Measurements from ENCODE around the gene NUP98.

NUP98 gene

DNA sequence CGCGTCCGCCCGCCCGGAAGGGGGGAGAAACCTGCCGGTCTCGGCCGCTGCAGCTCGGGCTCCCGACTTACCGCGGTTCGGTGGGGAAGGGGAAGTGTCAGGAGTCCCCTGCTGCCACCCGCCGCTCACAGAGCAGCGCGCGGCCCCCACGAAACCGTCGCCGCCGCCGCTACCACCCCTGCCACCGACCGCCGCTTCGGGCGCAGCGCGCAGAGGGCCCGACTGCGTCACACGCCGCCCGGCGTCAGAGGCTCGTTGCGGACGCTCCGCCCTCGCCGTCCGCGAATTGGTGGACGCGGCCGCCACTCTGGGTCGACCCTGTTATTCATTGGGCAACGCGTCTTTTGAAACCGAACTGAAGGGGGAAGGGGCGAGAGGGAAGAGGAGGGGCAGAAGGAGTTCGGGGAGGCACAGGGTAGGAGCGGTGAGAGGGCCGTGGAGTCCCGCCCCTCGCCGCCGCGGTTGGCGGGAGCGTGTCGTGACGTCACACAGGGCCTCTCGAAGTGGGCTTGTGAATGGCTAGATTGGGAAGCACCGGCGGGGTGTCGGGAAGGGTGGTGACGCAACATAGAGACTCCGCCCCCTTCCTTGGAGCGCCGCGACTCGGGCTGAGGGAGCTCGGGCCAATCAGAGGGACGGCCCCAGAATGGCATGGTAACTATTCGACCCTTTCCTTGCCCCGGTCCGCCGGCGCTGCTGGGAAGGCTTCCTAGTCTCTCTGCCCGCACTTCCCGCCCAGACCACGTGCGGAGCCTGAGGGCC is at the start of gene NUP98:
Gene NUP98, minus strand, starts transcription at position 226 of the 762 bp plus-strand sequence. CDS start 15,437 bp downstream, outside the sequence.
- DNase-seq (ENCODE audit: extremely low read depth in 1 of 2, low read depth in 1 of 2) = peak; percentile 99 to 100

DNA sequence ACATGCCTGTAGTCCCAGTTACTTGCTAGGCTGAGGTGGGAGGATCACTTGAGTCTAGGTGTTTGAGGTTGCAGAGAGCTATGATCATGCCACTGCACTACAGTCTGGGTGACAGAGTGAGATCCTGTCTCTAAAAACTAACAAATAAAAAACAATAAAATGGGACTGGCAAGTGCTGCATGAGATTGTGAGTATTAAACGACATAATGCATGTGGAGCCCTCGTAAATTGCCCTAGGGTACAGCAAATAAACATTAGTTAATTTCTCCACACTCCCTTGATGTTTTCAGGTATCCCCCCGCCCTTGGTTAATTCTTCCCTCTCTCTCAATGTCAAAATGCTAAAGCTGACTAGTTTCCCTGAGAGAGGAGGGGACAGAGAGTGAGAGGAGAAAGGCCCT is 48.3 kb upstream of the NUP98 start:
- DNase-seq (ENCODE audit: extremely low read depth in 1 of 2, low read depth in 1 of 2) = no peak

DNA sequence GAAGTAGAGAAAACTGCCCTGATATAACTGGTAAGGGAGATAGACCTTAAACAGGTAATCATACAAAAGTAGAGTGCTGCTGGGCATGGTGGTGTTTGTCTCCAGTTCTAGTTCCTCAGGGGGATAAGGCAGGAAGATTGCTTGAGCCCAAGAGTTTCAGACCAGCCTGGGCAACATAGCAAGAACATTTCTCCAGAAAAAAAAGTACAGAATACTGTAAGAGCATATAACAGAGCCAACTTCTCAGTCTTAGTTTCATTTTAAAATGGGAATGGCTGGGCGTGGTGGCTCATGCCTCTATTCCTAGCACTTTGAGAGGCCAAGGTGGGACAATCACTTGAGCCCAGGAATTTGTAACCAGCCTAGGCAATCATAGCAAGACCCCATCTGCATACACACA is 47.9 kb upstream of the NUP98 start:
- no peak for DNase-seq (ENCODE audit: extremely low read depth in 1 of 2, low read depth in 1 of 2)

- DNase-seq (ENCODE audit: extremely low read depth in 1 of 2, low read depth in 1 of 2) = no peak
Measured at GRCh38 chr11:3843326-3843725, 46.0 kb upstream of the NUP98 start.

DNA sequence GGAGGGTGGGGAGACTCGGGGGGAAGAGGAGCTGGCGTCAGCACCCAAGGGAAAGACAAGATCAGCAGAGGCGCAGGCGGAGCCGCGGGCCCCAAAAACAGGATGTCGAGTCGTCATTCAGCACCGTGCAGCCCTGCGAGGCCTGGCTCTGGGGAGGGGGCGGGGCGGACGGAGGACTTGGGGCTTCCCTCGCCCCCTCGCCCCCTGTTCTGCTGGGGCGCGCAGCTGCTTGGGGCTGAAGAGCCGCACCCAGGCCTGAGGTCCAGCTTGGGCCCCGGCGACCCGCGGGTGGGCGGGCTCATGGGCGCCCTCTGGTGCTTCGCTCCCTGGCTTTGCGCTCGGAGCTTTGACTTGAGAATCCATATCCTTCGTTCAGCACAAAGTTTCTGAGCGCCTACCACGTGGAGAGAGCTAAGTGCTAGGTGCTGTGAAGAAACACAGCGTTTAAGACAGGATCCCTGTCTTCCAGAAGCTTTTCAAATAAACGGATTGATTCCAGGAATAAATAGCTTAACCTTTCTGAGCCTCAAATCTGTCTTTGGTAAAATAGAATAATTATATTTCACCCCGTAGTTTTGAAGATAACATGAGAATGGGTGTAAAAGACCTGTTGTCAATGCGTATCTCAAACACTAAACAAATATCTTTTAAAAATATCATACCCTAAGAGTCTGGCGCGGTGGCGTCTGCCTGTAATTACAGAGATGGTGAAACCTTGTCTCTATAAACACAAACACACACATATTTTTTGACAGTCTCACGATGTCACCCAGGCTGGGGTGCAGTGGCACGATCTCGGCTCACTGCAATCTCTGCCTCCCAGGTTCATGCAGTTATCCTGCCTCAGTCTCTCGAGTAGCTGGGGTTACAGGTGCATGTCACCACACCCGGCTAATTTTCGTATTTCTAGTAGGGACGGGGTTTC is 44.3 kb upstream of the NUP98 start:
- peak in 1 of 2 donors; percentile 94 for DNase-seq (ENCODE audit: extremely low read depth in 1 of 2, low read depth in 1 of 2)

DNA sequence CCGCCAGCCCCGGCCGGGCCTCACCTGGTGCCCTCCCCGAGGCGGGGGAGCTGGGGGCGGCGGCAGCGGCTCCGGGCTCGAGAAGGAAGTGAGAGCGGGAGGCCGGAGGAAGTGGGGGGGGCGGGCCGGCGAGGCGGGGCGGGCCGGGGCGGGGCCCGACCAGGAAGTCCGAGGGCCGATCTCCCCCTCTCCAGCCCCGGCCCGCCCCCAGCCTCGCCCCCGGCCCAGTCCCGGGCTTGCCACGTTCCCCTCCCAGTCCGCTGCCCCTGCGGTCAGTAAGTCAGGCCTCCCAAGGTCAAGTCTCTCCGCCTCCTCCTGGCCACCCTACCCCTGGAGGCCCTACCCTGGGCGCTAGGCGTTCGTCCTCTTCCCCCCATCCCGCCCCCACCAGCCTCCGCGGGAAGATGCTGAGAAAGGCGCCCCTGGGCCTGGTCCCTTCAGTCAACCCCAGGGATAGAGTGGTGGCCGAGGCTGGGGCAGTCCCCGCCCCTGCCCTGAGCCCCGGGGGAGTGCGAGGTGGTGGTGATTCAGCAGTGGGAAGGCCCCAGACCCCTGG is 43.6 kb upstream of the NUP98 start, which contains the start of gene RHOG:
Gene RHOG, minus strand, starts transcription at position 90 of the 556 bp plus-strand sequence. CDS start 12,821 bp downstream, outside the sequence.
- peak in 1 of 2 donors; percentile 90 for DNase-seq (ENCODE audit: extremely low read depth in 1 of 2, low read depth in 1 of 2)

DNA sequence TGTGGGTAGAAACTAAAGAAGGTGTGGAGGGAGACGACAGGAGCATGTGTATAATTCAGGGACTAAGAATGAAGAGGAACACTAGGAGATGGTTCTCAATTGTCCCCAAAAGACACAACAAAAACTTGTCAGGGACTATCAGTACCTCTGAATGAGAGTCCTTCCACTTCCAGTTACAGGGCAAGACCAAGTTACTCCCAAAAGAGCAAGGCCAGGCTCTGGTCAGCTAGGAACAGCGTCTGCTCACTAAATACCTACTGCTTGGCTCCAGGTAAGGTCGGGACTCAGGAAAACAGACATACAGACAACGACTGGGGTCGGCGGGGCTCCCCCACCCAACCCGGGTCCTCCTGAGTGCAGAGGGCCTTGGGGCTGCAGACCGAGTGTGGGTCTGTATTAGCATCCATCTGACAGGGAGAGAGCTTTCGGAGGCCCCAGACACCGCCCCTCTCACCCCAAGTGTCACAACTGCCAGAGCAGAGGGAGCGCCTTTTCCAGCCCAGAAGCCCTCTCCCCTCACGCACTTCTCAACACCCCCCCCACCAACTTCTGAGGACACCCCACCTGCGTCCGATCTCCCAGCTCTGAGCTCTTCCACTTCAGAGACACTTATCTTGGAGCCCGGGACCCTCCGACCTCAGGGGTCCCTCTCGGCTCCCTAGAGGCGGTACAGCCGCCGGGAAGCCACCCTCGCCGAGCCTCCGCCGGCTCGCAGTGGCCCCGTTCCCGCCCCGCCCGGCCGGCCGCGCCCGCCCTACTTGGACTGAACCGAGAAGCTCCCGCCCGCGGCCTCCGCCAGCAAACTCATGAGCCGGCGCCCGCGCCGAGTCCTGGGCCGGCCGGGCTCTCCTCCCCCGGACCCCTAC is 42.9 kb upstream of the NUP98 start:
- DNase-seq (ENCODE audit: extremely low read depth in 1 of 2, low read depth in 1 of 2) = no peak

DNA sequence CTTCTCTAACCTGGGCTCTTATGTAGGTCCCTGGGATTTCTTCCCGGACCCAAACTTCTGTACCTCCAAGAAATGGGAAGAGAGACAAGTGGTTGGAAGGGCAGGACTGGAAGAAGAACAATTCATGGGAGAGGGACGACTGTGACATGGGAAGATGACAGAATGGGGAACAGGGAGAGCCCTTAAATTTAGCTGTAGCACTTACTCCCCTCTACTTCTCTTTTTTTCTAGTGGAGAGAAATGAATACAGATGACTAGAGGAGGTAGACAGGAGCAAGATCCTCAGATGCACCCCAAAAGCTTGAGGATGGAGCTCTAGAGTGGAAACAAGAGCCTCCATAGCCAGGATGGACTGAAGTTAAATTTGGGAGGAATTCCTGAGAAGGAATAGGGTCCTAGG is 41.1 kb upstream of the NUP98 start:
- DNase-seq (ENCODE audit: extremely low read depth in 1 of 2, low read depth in 1 of 2) = no peak

DNA sequence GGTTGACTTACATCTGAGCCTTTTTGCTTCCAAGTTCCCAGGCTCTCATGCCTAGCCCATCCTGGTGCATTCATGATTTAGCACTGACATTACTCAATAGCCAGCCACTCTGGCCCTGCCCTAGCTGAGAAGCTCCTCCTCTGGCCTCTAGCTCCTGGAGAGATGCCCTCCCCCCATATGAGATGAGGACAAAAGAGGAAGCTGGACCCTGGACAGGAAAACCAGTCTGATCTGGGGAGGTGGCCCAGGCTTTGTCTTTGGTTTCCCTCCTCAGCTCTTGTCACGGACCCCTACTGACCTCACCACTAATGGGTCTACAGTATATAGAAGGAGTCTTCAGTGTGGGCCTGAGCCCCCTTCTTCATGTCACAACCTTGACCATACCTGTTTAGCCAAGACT is 40.4 kb upstream of the NUP98 start:
- no peak for DNase-seq (ENCODE audit: extremely low read depth in 1 of 2, low read depth in 1 of 2)

- DNase-seq (ENCODE audit: extremely low read depth in 1 of 2, low read depth in 1 of 2) = no peak
Measured at GRCh38 chr11:3836903-3837302, 39.5 kb upstream of the NUP98 start.

DNA sequence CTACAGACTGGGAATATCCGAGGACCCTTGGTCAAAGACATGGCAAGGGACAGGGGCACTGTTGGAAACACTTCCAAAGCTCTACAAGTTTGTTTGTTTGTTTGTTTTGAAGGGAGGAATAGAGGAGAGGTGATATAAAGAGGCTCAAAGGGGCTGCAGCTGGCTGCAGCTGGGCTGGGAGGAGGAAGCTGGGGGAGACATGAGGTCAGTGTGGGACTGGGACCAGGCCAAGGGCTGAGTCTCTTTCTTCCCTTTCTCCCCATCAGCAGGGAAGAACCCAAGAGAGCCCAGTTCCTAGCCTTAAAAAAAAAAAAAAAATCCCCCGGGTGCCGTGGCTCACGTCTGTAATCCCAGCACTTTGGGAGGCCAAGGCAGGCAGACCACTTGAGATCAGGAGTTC is 38.4 kb upstream of the NUP98 start:
- no peak for DNase-seq (ENCODE audit: extremely low read depth in 1 of 2, low read depth in 1 of 2)

- no peak for DNase-seq (ENCODE audit: extremely low read depth in 1 of 2, low read depth in 1 of 2)
Measured at GRCh38 chr11:3834664-3835461, 37.5 kb upstream of the NUP98 start.

DNA sequence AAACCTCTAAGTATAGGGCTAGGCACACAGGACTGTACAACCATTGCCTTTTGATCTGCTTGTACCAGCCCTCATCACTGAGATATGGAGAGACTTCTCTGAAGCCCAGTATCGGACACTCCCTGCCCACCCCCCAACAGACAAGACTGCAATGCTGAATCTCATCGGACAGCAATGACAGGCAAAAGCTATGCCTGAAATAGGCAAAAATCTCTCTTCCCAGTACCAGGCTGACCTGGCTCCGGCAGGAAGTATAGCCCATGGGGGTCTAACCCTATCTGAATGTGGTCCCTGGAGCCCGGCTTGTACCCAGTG is 37.0 kb upstream of the NUP98 start:
- no peak for DNase-seq (ENCODE audit: extremely low read depth in 1 of 2, low read depth in 1 of 2)

DNA sequence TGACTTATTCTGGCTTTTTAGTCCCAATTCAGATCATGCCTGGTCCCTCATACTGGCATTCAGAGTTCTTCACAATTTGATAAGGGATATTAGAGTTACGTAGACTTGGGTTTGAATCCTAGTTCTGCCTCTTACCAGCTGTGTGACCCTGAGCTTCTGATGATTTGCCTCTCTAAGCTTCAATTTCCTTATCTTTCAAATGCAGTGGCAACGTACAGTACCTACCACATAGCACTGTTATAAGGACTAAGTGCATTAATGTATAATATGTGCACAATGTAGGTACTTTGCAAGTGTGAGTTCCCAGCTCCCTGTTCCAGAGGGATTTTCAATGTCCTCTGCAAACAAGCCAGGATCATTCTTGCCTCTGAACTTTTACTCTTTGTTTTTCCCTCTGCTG is 36.1 kb upstream of the NUP98 start:
- no peak for DNase-seq (ENCODE audit: extremely low read depth in 1 of 2, low read depth in 1 of 2)

GRCh38 chr11:3832816-3833215 is 35.5 kb upstream of the NUP98 start:
- DNase-seq (ENCODE audit: extremely low read depth in 1 of 2, low read depth in 1 of 2) = no peak

DNA sequence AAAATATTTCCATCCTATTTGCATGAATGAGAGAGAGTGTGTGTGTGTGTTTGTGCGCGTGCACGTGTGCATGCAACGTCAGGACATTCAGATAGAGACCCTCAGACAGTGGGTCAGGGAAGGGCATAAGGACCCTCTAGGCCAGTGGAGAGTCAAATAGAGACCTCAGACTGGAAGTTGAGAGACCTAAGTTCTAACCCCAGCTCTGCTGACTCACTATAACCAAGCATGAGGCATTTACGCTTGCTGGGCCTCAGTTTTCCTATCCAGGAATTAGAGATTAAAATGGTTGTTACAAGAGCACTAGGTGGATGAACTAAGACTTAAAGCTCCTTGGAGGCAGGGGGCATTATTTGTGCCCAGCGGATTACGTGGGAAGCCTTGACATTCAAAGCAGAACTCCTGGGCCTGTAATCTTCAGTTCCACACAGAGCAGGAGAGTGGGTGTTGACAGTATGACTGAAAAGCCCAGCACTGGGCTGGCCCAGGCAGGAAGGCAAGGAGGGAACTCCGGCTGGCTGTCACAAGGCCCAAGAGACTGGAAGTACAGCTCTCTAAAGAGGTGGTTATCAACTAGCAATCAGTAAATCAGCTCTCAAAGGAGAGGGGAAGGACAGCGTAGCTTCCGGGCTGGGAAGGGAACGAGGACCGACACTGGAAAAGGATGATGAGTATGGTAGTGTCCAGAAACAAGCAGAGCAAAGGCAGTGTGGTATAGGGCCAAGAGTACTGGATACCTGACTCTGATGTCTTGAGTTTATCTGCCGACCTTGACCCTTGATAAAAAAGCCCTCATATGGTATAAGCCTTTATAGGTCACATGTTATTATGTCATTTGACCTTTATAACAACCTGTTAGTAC is 34.3 kb upstream of the NUP98 start:
- no peak for DNase-seq (ENCODE audit: extremely low read depth in 1 of 2, low read depth in 1 of 2)

DNA sequence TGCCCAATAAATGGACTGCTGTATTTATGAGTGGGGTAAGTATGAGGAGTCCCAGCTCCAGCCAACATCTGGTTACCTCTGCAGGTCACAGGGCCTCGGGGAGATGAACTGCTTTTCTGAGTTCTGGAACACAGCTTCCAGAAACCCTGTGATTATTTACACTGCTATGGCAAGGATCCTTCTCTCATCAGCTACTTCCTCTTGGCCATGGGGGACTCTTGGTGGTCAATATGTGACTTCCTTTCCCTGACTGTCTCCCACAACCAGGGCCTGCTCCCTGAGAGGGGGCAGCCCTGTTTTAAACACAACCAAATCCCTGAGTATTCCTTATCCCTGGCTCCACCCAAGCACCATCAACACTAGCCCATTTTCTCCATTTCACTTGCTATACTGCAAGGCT is 33.4 kb upstream of the NUP98 start:
- no peak for DNase-seq (ENCODE audit: extremely low read depth in 1 of 2, low read depth in 1 of 2)

DNA sequence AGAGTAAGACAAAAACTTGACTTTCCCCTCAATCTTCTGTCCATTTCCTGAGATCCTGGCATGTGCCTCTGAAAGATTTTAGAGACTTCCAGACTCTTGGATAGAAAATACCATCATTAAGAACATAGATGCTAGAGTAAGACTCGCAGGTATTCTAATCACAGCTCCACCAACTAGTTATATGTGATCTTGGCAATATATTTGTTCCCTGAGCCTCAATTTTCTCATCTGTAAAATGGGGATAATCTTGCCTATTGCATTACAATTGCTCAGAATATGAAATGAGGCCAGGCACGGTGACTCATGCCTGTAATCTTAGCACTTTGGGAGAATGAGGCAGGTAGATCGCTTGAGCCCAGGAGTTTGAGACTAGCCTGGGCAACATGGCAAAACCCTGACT is 32.7 kb upstream of the NUP98 start:
- no peak for DNase-seq (ENCODE audit: extremely low read depth in 1 of 2, low read depth in 1 of 2)

All from stimulated activated CD8-positive, alpha-beta memory T cell treated with anti-CD3 and anti-CD28 coated beads, Interleukin-7, amount 100 ng/mL, for 48 hours (primary cell).